Measurements from ENCODE around the gene RANBP3.

RANBP3 gene

GRCh38 chr19:6015841-6016545 is 38.1 kb upstream of the RANBP3 start:
- ChIA-PET CTCF (interaction anchor here (1.0 kb wide), 1 partner anchor 28 kb away, joined by 3 read pairs; no protein-coding TSS in a partner anchor), POLR2A (ENCODE audit: low non-redundant PET) (no interaction called here)
- DNase-seq (ENCODE audit: low spot score): no peak
- TF ChIP-seq, protein P1, sequence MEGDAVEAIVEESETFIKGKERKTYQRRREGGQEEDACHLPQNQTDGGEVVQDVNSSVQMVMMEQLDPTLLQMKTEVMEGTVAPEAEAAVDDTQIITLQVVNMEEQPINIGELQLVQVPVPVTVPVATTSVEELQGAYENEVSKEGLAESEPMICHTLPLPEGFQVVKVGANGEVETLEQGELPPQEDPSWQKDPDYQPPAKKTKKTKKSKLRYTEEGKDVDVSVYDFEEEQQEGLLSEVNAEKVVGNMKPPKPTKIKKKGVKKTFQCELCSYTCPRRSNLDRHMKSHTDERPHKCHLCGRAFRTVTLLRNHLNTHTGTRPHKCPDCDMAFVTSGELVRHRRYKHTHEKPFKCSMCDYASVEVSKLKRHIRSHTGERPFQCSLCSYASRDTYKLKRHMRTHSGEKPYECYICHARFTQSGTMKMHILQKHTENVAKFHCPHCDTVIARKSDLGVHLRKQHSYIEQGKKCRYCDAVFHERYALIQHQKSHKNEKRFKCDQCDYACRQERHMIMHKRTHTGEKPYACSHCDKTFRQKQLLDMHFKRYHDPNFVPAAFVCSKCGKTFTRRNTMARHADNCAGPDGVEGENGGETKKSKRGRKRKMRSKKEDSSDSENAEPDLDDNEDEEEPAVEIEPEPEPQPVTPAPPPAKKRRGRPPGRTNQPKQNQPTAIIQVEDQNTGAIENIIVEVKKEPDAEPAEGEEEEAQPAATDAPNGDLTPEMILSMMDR (conservative IDR thresholded peaks at IDR 0.05; ENCODE audit: low read depth): no peak
- H3K27ac ChIP-seq: no peak overlapping the region

GRCh38 chr19:6014551-6015135 is 36.7 kb upstream of the RANBP3 start:
- TF ChIP-seq, protein P1 (conservative IDR thresholded peaks at IDR 0.05; ENCODE audit: low read depth): no peak
- peak overlapping the region; percentile 22 for H3K27ac ChIP-seq
- DNase-seq (ENCODE audit: low spot score): no peak
- ChIA-PET POLR2A (ENCODE audit: low non-redundant PET) (no interaction called here), CTCF (interaction anchor here (1.5 kb wide), 1 partner anchor 7 kb away, joined by 4 read pairs; no protein-coding TSS in a partner anchor)

- no peak for DNase-seq (ENCODE audit: low spot score)
- ChIA-PET POLR2A (ENCODE audit: low non-redundant PET) (no interaction called here), CTCF (interaction anchor here (0.5 to 1.5 kb wide), 2 partner anchors 9 to 522 kb away, joined by 3 to 4 read pairs; no protein-coding TSS in a partner anchor)
- H3K27ac ChIP-seq: no peak overlapping the region; the same call in 1 of the 2 replicates
- TF ChIP-seq, protein P1 (conservative IDR thresholded peaks at IDR 0.05; ENCODE audit: low read depth): no peak
These were observed 34.7 kb upstream of the RANBP3 start for GRCh38 chr19:6012426-6013170.

- CTCF ChIA-PET: interaction anchor here (0.5 to 0.7 kb wide), 3 partner anchors 11 to 521 kb away, joined by 3 read pairs; no protein-coding TSS in a partner anchor
These were observed 33.9 kb upstream of the RANBP3 start for GRCh38 chr19:6011794-6012193.

DNA sequence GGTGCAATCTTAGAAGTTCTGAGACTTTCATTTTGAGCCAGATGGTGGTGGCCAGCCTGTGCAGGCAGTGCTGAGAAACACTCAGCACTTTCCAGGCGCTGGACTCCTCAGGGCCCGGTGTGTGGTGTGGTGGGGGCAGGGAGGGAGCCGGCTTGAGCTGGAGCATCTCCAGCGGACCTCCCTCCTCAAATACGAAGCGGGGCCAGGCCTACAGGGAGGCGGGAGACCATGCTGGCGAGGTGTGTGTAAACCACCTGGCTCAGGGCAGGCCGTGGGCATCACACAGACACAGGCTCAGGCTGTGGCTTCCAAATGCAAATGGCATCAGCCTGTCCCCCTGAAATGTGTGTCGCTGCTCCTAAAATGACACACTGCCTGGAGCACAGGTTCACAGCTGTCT is 33.3 kb upstream of the RANBP3 start:
- POLR2A ChIA-PET (ENCODE audit: low non-redundant PET): no interaction called here
- no peak for DNase-seq (ENCODE audit: low spot score)
- TF ChIP-seq, protein P1 (conservative IDR thresholded peaks at IDR 0.05; ENCODE audit: low read depth): no peak
- CTCF ChIA-PET: interaction anchor here (0.7 kb wide), 1 partner anchor 12 kb away, joined by 3 read pairs; no protein-coding TSS in a partner anchor
- 0 out of 2 replicates have a peak overlapping the region, but pooled peaks have one; percentile 16 for H3K27ac ChIP-seq

More at GRCh38 chr19:6011794-6012193, 33.9 kb upstream of the RANBP3 start:
- TF ChIP-seq, protein P1 (conservative IDR thresholded peaks at IDR 0.05; ENCODE audit: low read depth): no peak
- 0 out of 2 replicates have a peak overlapping the region, but pooled peaks have one; percentile 16 for H3K27ac ChIP-seq
- POLR2A ChIA-PET (ENCODE audit: low non-redundant PET): no interaction called here
- DNase-seq (ENCODE audit: low spot score): no peak

DNA sequence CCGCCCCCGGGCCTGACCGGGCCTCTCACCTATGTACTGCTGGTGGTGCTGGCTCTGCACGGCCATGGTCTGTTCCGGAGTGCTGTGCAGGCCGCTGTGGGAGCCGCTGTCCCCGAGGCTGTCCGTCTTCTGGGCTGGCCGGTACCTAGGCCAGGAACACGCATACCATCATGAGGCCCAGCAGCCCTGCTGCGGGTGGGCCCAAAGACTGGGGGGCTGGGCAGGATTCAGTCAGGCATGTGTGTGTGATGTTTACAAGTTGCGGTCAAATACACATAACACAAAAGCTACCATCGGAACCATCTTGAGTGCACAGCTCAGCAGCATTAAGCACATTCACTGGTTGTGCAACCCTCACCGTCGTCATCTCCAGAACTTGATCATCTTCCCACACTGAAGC is 32.2 kb upstream of the RANBP3 start:
- CTCF ChIA-PET: interaction anchor here (0.6 kb wide), 1 partner anchor 24 kb away, joined by 3 read pairs; no protein-coding TSS in a partner anchor
- TF ChIP-seq, protein P1 (conservative IDR thresholded peaks at IDR 0.05; ENCODE audit: low read depth): no peak
- H3K27ac ChIP-seq: no peak overlapping the region
- POLR2A ChIA-PET (ENCODE audit: low non-redundant PET): no interaction called here
- DNase-seq (ENCODE audit: low spot score): no peak
